Suprapubic skin (tissue), 4 donors: ENCODE results near the gene IFITM10. TPM values are rescaled to one million over a fixed set of nuclear protein-coding genes. Genes with fewer than 3 reads are reported as not detected.

Experiments used
- DNase-seq, 2 donors: peaks; one replicate each; pipeline ENCODE4 v3.0.0-alpha.2; 2019; ENCODE audit warnings: low spot score in 2 of 2
- H3K27ac ChIP-seq: fragments of 200-600 bp; sonication (generic); one replicate; pipeline ENCODE4 v1.5.1; 2019
- H3K27me3 ChIP-seq: fragments of 200-600 bp; sonication (generic); one replicate; pipeline ENCODE4 v1.5.1; 2019
- H3K36me3 ChIP-seq: fragments of 200-600 bp; sonication (generic); one replicate; pipeline ENCODE4 v1.5.1; 2019
- H3K4me1 ChIP-seq: fragments of 200-600 bp; sonication (generic); one replicate; pipeline ENCODE4 v1.5.1; 2019
- H3K4me3 ChIP-seq: fragments of 200-600 bp; sonication (generic); one replicate; pipeline ENCODE4 v1.5.1; 2019; ENCODE audit warnings: mild to moderate bottlenecking
- H3K9me3 ChIP-seq: fragments of 200-600 bp; sonication (generic); one replicate; pipeline ENCODE4 v1.5.1; 2019
- EP300 ChIP-seq: sonication (generic); formaldehyde crosslinking; IDR thresholded peaks from one replicate; pipeline ENCODE4 v1.6.1; 2017; ENCODE audit warnings: antibody characterized with exemption
- POLR2A ChIP-seq, 2 donors: fragments of 450-650 bp; IDR thresholded peaks; one replicate each; pipeline ENCODE4 v1.6.1; 2017; ENCODE audit warnings: antibody characterized with exemption in 2 of 2, mild to moderate bottlenecking in 2 of 2, moderate library complexity in 2 of 2
- POLR2AphosphoS5 ChIP-seq, 3 donors: sonication (generic); formaldehyde crosslinking; IDR thresholded peaks; one replicate each; pipeline ENCODE4 v1.6.1; 2017; ENCODE audit warnings: antibody characterized with exemption in 3 of 3
- WGBS: methylation state at CpG from one replicate; pipeline ENCODE4 v1.1.5; 2018; 5-methylcytosine and 5-hydroxymethylcytosine counted together
- total RNA-seq, 4 donors: library from RNA; depleted of rRNA; stranded (reverse); fragments of >200 nt; gene quantifications; one replicate each; pipeline ENCODE4 v1.1.0, GENCODE V29; 2016
- TF ChIP-seq, protein P1 (sequence below), 2 donors: fragments of 200-600 bp in 1 of 2; fragments of 450-650 bp in 1 of 2; sonication (generic) in 1 of 2; IDR thresholded peaks; one replicate each; pipeline ENCODE4 v1.5.1; 2016 to 2019; ENCODE audit warnings: antibody characterized with exemption in 2 of 2, mild to moderate bottlenecking in 1 of 2, moderate library complexity in 1 of 2

Gene IFITM10
- total RNA-seq, 4 donors from 2014 or later, result 2.6 to 7.6 (median 6.9) TPM

DNA sequence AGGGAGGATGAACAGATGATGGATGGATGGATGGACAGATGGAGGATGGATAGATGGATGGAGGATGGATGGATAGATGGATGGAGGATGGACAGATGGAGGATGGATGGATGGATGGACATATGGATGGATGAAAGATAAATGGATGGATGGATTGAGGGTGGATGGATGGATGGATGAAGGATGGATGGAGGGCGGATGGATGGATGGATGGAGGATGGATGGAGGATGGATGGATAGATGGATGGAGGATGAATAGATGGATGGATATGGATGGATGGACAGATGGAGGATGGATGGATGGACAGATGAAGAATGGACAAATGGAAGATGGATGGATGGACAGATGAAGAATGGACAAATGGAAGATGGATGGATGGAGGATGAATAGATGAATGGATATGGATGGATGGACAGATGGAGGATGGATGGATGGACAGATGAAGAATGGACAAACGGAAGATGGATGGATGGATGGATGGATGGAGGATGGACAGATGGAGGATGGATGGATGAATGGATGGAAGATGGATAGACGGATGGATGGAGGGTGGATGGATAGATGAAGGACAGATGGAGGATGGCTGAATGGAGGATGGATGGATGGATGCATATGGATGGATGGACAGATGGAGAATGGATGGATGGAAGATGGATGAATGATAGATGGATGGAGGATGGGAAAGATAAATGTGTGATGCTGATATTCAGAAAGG is 7.4 kb downstream of the IFITM10 start:
- Histone ChIP-seq H3K9me3 (no peaks in the 10 kb centered on the region), H3K4me1 (peaks cover 25% of the 10 kb centered on the region), H3K27me3 (peaks cover 10% of the 10 kb centered on the region), H3K27ac (no peak overlapping the region), H3K4me3 (no peak overlapping the region), H3K36me3 (no peaks in the 10 kb centered on the region)
- TF ChIP-seq POLR2A (IDR thresholded peaks at IDR 0.05) (no peak), EP300 (no peak)
- TF ChIP-seq, protein P1, sequence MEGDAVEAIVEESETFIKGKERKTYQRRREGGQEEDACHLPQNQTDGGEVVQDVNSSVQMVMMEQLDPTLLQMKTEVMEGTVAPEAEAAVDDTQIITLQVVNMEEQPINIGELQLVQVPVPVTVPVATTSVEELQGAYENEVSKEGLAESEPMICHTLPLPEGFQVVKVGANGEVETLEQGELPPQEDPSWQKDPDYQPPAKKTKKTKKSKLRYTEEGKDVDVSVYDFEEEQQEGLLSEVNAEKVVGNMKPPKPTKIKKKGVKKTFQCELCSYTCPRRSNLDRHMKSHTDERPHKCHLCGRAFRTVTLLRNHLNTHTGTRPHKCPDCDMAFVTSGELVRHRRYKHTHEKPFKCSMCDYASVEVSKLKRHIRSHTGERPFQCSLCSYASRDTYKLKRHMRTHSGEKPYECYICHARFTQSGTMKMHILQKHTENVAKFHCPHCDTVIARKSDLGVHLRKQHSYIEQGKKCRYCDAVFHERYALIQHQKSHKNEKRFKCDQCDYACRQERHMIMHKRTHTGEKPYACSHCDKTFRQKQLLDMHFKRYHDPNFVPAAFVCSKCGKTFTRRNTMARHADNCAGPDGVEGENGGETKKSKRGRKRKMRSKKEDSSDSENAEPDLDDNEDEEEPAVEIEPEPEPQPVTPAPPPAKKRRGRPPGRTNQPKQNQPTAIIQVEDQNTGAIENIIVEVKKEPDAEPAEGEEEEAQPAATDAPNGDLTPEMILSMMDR (IDR thresholded peaks at IDR 0.05), result no peak
- WGBS, result 90% methylated on average over 3 of the region's 3 CpGs
- DNase-seq, result no peak

- peaks cover 14% of the 10 kb centered on the region for H3K27me3 ChIP-seq
- WGBS, result 77% methylated on average over 4 of the region's 4 CpGs
- no peak overlapping the region for H3K27ac ChIP-seq
- DNase-seq, result peak in 1 of 2 donors; percentile 18
- H3K9me3 ChIP-seq, result no peaks in the 10 kb centered on the region
- H3K4me3 ChIP-seq, result no peak overlapping the region
- H3K4me1 ChIP-seq, result peaks cover 18% of the 10 kb centered on the region
- no peaks in the 10 kb centered on the region for H3K36me3 ChIP-seq
- TF ChIP-seq POLR2AphosphoS5 (IDR thresholded peaks at IDR 0.05) (no peak), EP300 (no peak), POLR2A (IDR thresholded peaks at IDR 0.05) (no peak)
- TF ChIP-seq, protein P1 (IDR thresholded peaks at IDR 0.05), result no peak
These were observed 8.0 kb downstream of the IFITM10 start for GRCh38 chr11:1742371-1742770.

- no peak overlapping the region for H3K27ac ChIP-seq
- H3K27me3 ChIP-seq, result peaks cover 15% of the 10 kb centered on the region
- peak in 1 of 2 donors; percentile 32 for DNase-seq
- no peaks in the 10 kb centered on the region for H3K36me3 ChIP-seq
- H3K4me1 ChIP-seq, result peaks cover 13% of the 10 kb centered on the region
- TF ChIP-seq, protein P1 (IDR thresholded peaks at IDR 0.05), result no peak
- TF ChIP-seq POLR2A (IDR thresholded peaks at IDR 0.05), result no peak
- no peak for TF ChIP-seq POLR2AphosphoS5 (IDR thresholded peaks at IDR 0.05)
- no peak for TF ChIP-seq EP300
- H3K9me3 ChIP-seq, result peaks cover 1% of the 10 kb centered on the region
- WGBS, result 68% methylated on average over 4 of the region's 4 CpGs
- no peak overlapping the region for H3K4me3 ChIP-seq
These were observed 8.7 kb downstream of the IFITM10 start for GRCh38 chr11:1741741-1742140.

DNA sequence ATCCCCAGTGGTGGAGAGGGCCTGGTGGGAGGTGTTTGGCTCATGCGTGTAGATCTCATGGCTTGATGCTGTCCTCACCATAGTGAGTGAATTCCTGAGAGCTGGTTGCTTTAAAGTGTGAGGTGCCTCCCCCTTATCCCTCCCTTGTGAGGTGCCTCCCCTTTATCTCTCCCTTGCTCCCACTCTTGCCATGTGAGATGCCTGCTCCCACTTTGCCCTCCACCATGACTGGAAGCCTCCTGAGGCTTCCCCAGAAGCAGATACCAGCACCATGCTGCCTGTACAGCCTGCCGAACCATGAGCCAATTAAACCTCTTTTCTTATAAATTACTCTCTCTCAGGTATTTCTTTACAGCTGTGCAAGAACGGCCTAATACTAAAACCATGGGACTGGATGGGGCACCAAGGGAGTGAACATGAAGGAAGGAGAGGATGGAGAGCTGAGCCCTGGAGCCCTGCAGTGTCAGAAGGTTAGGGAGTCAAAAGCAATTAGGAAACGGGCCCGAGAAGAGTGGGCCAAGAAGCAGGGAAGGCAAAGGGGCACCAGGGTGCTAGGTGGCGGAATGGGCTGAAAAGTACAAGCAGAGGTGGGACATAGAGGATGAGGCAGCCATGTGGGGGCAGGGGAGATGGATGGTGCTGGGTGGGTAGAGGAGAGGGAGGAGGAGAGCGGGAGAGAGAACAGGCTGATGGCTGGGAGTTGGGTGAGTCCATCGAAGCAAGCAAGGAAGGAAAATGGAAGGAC is 9.4 kb downstream of the IFITM10 start:
- WGBS, result 85% methylated on average over 8 of the region's 8 CpGs
- H3K27ac ChIP-seq, result no peak overlapping the region
- H3K4me1 ChIP-seq, result peaks cover 9% of the 10 kb centered on the region
- no peak for TF ChIP-seq EP300
- TF ChIP-seq POLR2AphosphoS5 (IDR thresholded peaks at IDR 0.05), result no peak
- peaks cover 23% of the 10 kb centered on the region for H3K27me3 ChIP-seq
- no peak for DNase-seq
- H3K36me3 ChIP-seq, result no peaks in the 10 kb centered on the region
- H3K9me3 ChIP-seq, result peaks cover 8% of the 10 kb centered on the region
- H3K4me3 ChIP-seq, result no peak overlapping the region

- DNase-seq, result no peak
- no peaks in the 10 kb centered on the region for H3K4me1 ChIP-seq
- H3K4me3 ChIP-seq, result no peak overlapping the region
- 64% methylated on average over 8 of the region's 8 CpGs for WGBS
- peaks cover 34% of the 10 kb centered on the region for H3K27me3 ChIP-seq
- H3K36me3 ChIP-seq, result no peaks in the 10 kb centered on the region
- H3K27ac ChIP-seq, result no peak overlapping the region
- H3K9me3 ChIP-seq, result peaks cover 8% of the 10 kb centered on the region
- no peak for TF ChIP-seq POLR2A (IDR thresholded peaks at IDR 0.05)
- TF ChIP-seq EP300, result no peak
- no peak for TF ChIP-seq POLR2AphosphoS5 (IDR thresholded peaks at IDR 0.05)
- TF ChIP-seq, protein P1 (IDR thresholded peaks at IDR 0.05), result no peak
These were observed 10.8 kb downstream of the IFITM10 start for GRCh38 chr11:1739576-1739975.
